Common myeloid progenitor, CD34-positive (primary cell): ENCODE measurements around the gene CMPK2.
"Not testable (repeated sequence)": the region's sequence is repeated elsewhere in the genome, so short reads cannot be mapped to it uniquely, and the experiment has no call there.

Source experiments
- CTCF ChIA-PET: fragments of 350-600 bp; sonication (Branson Sonifier 250); formaldehyde crosslinking; loops from one replicate; lab custom pipeline; 2021; ENCODE audit warnings: antibody characterized with exemption; lab: Charles Lee
- POLR2A ChIA-PET: fragments of 350-600 bp; sonication (Branson Sonifier 250); formaldehyde crosslinking; loops from one replicate; lab custom pipeline; 2021; ENCODE audit warnings: antibody characterized with exemption; lab: Charles Lee
- DNase-seq, 3 donors: peaks; one replicate each; pipeline versions ENCODE4 v3.0.0 to v3.0.0-alpha.2; 2013
- H3K27ac ChIP-seq, 2 experiments: 1 replicate in 1 of 2; 2 replicates in 1 of 2; pipeline ENCODE4 v1.7.0; 2013; ENCODE audit warnings: inconsistent platforms in 2 of 2, low read length in 2 of 2, mild to moderate bottlenecking in 2 of 2, low read depth in 1 of 2, moderate library complexity in 1 of 2; ENCODE audit not compliant: severe bottlenecking in 2 of 2, insufficient read depth in 1 of 2, poor library complexity in 1 of 2
- H3K27me3 ChIP-seq, 5 experiments: replicated peaks in 2 of 5; 1 replicate in 3 of 5; 2 replicates in 2 of 5; pipeline versions ENCODE4 v1.6.1 to v1.7.0; 2013; ENCODE audit warnings: low read length in 4 of 5, mild to moderate bottlenecking in 2 of 5, moderate library complexity in 2 of 5, inconsistent platforms in 1 of 5; ENCODE audit not compliant: insufficient read depth in 5 of 5, control insufficient read depth in 4 of 5
- H3K36me3 ChIP-seq, 4 experiments: 1 replicate in 2 of 4; 2 replicates in 2 of 4; pipeline versions ENCODE4 v1.6.1 to v1.7.0; 2013; ENCODE audit warnings: low read length in 3 of 4, control low read depth in 1 of 4, mild to moderate bottlenecking in 1 of 4; ENCODE audit not compliant: control insufficient read depth in 4 of 4, insufficient read depth in 4 of 4
- H3K4me1 ChIP-seq, 4 experiments: 1 replicate in 3 of 4; 2 replicates in 1 of 4; pipeline versions ENCODE4 v1.6.1 to v1.7.1; 2013; ENCODE audit warnings: low read length in 3 of 4, mild to moderate bottlenecking in 3 of 4, control low read depth in 1 of 4, inconsistent platforms in 1 of 4, moderate library complexity in 1 of 4; ENCODE audit not compliant: control insufficient read depth in 4 of 4, insufficient read depth in 4 of 4; ENCODE audit errors: control extremely low read depth in 1 of 4
- H3K4me3 ChIP-seq, 7 experiments: 1 replicate in 4 of 7; 2 replicates in 3 of 7; pipeline versions ENCODE4 v1.5.1 to v1.7.0; 2013; ENCODE audit warnings: mild to moderate bottlenecking in 7 of 7, low read length in 6 of 7, moderate library complexity in 6 of 7, inconsistent platforms in 2 of 7, low read depth in 2 of 7, control low read depth in 1 of 7; ENCODE audit not compliant: insufficient read depth in 4 of 7, control insufficient read depth in 1 of 7; ENCODE audit errors: extremely low read depth in 1 of 7
- H3K9me3 ChIP-seq, 5 experiments: 1 replicate in 4 of 5; 2 replicates in 1 of 5; pipeline versions ENCODE4 v1.6.1 to v1.7.1; 2013; ENCODE audit warnings: low read length in 4 of 5, mild to moderate bottlenecking in 2 of 5, inconsistent platforms in 1 of 5, low read depth in 1 of 5, moderate library complexity in 1 of 5; ENCODE audit not compliant: control insufficient read depth in 4 of 5, insufficient read depth in 2 of 5; ENCODE audit errors: control extremely low read depth in 1 of 5
- WGBS: methylation state at CpG from one replicate; pipeline ENCODE4 v1.1.5; 2013; ENCODE audit not compliant: insufficient coverage; 5-methylcytosine and 5-hydroxymethylcytosine counted together

CMPK2 gene

DNA sequence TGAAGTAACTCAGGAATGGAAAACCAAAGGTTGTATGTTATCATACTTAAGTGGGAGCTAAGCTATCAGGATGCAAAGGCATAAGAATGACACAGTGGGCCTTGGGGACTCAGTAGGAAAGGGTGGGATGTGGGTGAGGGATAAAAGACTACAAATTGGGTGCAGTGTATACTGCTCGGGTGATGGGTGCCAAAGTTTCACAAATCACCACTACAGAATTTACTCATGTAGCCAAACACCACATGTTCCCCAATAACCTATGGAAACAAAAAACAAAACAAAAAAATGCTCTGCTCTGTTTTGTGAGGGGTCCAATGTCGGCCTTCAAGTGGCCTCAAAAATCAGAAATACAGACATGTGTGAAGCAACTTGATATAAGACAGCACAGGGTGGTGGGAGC, 42.6 kb upstream of the CMPK2 start:
- 100% methylated on average over 1 of the region's 2 CpGs for WGBS
- H3K9me3 ChIP-seq, result peaks cover 0 to 3% (median 0%) of the 10 kb centered on the region in 5 experiments
- no peaks in the 10 kb centered on the region for H3K27me3 ChIP-seq
- no peak overlapping the region for H3K4me3 ChIP-seq
- ChIA-PET POLR2A (no interaction called here), CTCF (interaction anchor here (0.6 to 4.5 kb wide), 6 partner anchors 9 to 136 kb away, joined by 3 to 29 read pairs (median 3); partner anchors contain the start of genes CMPK2 and RNF144A)
- H3K36me3 ChIP-seq, result no peaks in the 10 kb centered on the region
- H3K4me1 ChIP-seq, result peaks cover 19 to 37% (median 27%) of the 10 kb centered on the region in 4 experiments
- H3K27ac ChIP-seq, result no peak overlapping the region
- DNase-seq, result no peak

DNA sequence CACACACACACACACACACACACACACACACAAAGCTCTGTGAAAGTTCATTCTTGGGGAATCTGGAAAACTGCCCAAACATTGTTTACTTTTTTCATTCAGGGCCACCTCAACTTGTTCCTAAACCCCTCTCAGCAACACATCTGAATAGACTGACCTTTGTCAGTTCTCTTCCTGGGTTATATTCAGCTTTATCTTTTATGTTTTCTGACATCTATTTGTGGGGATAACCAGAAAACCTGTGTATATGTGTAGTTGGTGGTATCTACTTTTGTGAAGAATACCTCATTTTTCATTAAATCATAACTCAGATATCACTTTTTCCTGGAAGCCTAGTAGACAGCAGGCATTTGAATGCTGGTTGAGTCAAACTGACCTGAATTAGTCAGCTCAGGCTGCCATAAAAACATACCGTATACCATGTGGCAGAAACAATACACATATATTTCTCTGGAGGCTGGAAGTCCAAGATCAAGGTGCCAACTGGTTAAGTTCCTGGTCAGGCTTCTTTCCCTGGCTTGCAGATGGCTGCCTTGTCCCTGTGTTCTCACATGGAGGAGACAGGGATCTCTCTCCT, 40.5 kb upstream of the CMPK2 start:
- WGBS, result no CpG with 5 or more reads among the region's 1 CpG
- ChIA-PET POLR2A (no interaction called here), CTCF (interaction anchor here (0.6 to 4.5 kb wide), 7 partner anchors 9 to 138 kb away, joined by 3 to 29 read pairs (median 4); no protein-coding TSS in a partner anchor)
- DNase-seq, result no peak
- Histone ChIP-seq H3K27ac (no peak overlapping the region), H3K27me3 (no peaks in the 10 kb centered on the region), H3K36me3 (no peaks in the 10 kb centered on the region), H3K4me1 (peaks cover 19 to 28% (median 23%) of the 10 kb centered on the region in 4 experiments), H3K4me3 (no peak overlapping the region), H3K9me3 (peaks cover 0 to 6% (median 0%) of the 10 kb centered on the region in 5 experiments)

DNA sequence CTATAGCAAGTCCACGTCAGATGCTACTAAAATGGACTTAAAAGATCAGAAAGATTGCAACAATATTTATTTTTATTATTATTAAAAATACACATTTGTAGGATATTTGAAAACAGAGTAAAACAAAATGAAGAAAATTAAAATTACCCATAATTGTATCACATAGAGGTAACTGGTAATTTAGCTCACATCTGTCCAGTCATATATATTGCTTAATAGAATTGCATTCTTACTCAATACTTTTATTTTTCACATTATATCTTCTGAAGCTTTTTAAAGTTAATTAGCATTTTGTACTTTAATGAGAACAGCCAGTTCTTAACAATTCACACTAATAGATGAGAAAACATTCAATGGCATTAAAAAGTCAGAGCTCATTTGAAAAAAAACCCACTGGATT, 40.0 kb upstream of the CMPK2 start:
- CTCF ChIA-PET, result interaction anchor here (0.6 to 4.5 kb wide), 6 partner anchors 8 to 139 kb away, joined by 3 to 29 read pairs (median 5); no protein-coding TSS in a partner anchor
- Histone ChIP-seq H3K27me3 (no peaks in the 10 kb centered on the region), H3K36me3 (no peaks in the 10 kb centered on the region), H3K27ac (no peak overlapping the region), H3K4me1 (peaks cover 13 to 22% (median 18%) of the 10 kb centered on the region in 4 experiments), H3K4me3 (no peak overlapping the region), H3K9me3 (peaks cover 0 to 6% (median 0%) of the 10 kb centered on the region in 5 experiments)
- WGBS, result no CpG with 5 or more reads among the region's 1 CpG
- POLR2A ChIA-PET, result no interaction called here
- no peak for DNase-seq

DNA sequence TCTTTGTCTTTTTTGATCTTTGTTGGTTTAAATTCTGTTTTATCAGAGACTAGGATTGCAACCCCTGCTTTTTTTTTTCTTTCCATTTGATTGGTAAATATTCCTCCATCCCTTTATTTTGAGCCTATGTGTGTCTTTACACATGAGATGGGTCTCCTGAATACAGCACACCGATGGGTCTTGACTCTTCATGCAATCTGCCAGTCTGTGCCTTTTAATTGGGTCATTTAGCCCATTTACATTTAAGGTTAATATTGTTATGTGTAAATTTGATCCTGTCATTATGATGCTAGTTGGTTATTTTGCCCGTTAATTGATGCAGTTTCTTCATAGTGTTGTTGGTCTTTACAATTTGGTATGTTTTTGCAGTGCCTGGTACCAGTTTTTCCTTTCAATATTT, 36.9 kb upstream of the CMPK2 start:
- POLR2A ChIA-PET, H3K36me3 ChIP-seq, H3K27ac ChIP-seq, H3K9me3 ChIP-seq, H3K27me3 ChIP-seq, H3K4me3 ChIP-seq, H3K4me1 ChIP-seq: not testable (repeated sequence)
- DNase-seq, result peak in 2 of 3 donors; percentile 41 to 59
- CTCF ChIA-PET, result interaction anchor here (0.6 to 1.3 kb wide), 3 partner anchors 8 to 152 kb away, joined by 3 to 4 read pairs (median 3); no protein-coding TSS in a partner anchor
- 100% methylated on average over 1 of the region's 2 CpGs for WGBS

DNA sequence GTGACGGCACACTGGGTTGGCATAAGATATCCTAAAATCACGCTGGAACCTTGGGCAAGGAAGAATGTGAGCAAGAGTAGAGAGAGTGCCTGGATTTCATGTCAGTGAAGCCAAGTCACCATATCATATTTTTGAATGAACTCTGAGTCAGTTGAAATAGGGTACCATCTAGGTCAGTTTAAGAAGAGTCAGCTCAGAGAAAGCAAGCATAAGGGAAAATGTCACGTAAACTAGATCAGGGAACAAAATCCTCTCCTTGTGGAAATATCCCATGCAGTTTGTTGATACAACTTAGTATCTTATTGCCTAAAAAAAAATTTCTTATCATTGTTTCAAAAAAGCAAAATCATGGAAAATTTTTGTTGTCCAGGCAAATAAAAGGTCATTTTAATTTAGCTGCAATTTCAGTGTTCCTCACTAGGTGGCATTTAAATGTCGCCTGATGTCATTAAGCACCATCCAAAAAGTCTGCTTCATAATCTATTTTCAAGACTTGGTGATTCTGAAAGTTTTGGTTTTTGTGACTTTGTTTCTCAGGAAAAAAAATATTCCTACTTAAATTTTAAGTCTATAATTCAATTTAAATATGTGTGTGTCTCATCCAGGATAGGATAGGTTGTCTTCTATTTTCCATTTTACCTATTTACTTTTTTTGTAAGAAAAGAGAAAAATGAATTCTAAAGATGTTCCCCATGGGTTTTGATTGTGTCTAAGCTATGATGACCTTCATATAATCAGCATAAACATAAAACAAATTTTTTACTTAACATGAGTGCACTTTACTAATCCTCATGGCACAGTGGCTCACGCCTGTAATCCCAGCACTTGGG, 31.4 kb upstream of the CMPK2 start:
- CTCF ChIA-PET, result interaction anchor here (0.6 to 10.4 kb wide), 25 partner anchors 9 to 154 kb away, joined by 3 to 126 read pairs (median 6); partner anchors contain the start of genes CMPK2, RNF144A and RSAD2

DNA sequence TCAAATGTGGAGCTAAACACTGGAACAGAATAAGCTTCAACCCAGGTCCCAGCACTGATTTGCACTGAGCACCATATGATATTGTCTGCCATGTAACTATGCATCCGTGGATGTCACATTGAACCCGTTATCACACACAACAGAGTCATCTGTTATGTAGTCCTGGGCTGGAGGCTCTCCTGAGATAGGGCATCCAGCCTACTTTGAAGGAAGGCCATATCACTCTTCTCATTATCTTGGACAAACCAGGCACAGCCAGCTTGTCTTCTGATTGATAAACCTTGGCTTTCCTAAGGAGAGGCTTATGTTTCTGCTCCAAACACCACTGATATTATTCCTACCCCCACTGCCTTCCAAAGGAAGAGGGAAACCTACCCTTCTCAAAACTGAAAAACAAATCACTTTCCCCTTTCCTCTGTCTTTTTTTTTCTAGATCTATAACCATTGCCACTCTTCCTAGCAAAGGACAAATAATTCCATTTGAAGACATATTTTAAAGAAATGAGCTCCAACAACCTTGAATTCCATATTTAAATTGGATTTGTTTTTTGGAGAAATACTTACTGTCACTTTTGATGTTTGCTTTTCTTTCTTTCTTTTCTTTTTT, 28.3 kb upstream of the CMPK2 start:
- H3K27me3 ChIP-seq, result no peaks in the 10 kb centered on the region
- peak in 2 of 3 donors; percentile 37 to 67 for DNase-seq
- H3K36me3 ChIP-seq, result peaks cover 0 to 9% (median 3%) of the 10 kb centered on the region in 4 experiments
- ChIA-PET POLR2A (no interaction called here), CTCF (interaction anchor here (0.8 to 10.4 kb wide), 14 partner anchors 8 to 143 kb away, joined by 3 to 126 read pairs (median 4); partner anchors contain the start of genes CMPK2, RNF144A and RSAD2)
- H3K27ac ChIP-seq, result no peak overlapping the region
- WGBS, result 86% methylated on average over 2 of the region's 2 CpGs
- no peak overlapping the region for H3K4me3 ChIP-seq
- H3K9me3 ChIP-seq, result no peaks in the 10 kb centered on the region
- H3K4me1 ChIP-seq, result peaks cover 0 to under 1% (median 0%) of the 10 kb centered on the region in 4 experiments

More for the DNA sequence above, 31.4 kb upstream of the CMPK2 start:
- Histone ChIP-seq H3K4me1 (no peaks in the 10 kb centered on the region), H3K4me3 (no peak overlapping the region), H3K9me3 (peaks cover 0 to 2% (median 0%) of the 10 kb centered on the region in 5 experiments), H3K27me3 (no peaks in the 10 kb centered on the region), H3K27ac (no peak overlapping the region), H3K36me3 (peaks cover 0 to 9% (median 3%) of the 10 kb centered on the region in 4 experiments)
- WGBS, result 94% methylated on average over 2 of the region's 5 CpGs
- peak; percentile 55 to 64 (median 60) for DNase-seq
- POLR2A ChIA-PET, result no interaction called here
